Neural cell (in vitro differentiated cells): ENCODE data around the gene PRICKLE2. TPM values are rescaled to one million over a fixed set of nuclear protein-coding genes. Genes with fewer than 3 reads are reported as not detected.

Source experiments
- H2AFZ ChIP-seq: fragments of 200-600, 300-800 bp; sonication (generic), shearing (Covaris generic); 2 replicates; pipeline ENCODE4 v1.6.0; 2014; ENCODE audit warnings: low read depth, mild to moderate bottlenecking, antibody characterized with exemption, low read length, moderate library complexity
- H3F3A ChIP-seq: fragments of 200-600 bp; shearing (Covaris generic); 2 replicates; pipeline ENCODE4 v1.6.1; 2016; ENCODE audit warnings: mild to moderate bottlenecking, moderate library complexity, mixed read lengths, antibody characterized with exemption, low read length; ENCODE audit not compliant: insufficient read depth, poor library complexity, severe bottlenecking
- H3K27ac ChIP-seq: fragments of 200-600, 300-800 bp; sonication (generic), shearing (Covaris generic); 2 replicates; pipeline ENCODE4 v1.5.1; 2014; ENCODE audit warnings: mild to moderate bottlenecking, low read length, moderate library complexity
- H3K27me3 ChIP-seq: fragments of 300-800, 200-600 bp; sonication (generic), shearing (Covaris generic); 2 replicates; pipeline ENCODE4 v1.6.0; 2014; ENCODE audit warnings: mild to moderate bottlenecking, low read depth, low read length, moderate library complexity; ENCODE audit not compliant: insufficient read depth
- H3K36me3 ChIP-seq: fragments of 300-800, 200-600 bp; sonication (generic), shearing (Covaris generic); 2 replicates; pipeline ENCODE4 v1.5.1; 2014; ENCODE audit warnings: mild to moderate bottlenecking, antibody characterized with exemption, low read length, moderate library complexity; ENCODE audit not compliant: insufficient read depth
- H3K4me2 ChIP-seq: fragments of 300-800, 200-600 bp; sonication (generic), shearing (Covaris generic); 2 replicates; pipeline ENCODE4 v1.6.0; 2014; ENCODE audit warnings: mild to moderate bottlenecking, low read length
- H3K4me3 ChIP-seq: fragments of 300-800, 200-600 bp; sonication (generic), shearing (Covaris generic); 2 replicates; pipeline ENCODE4 v1.5.1; 2014; ENCODE audit warnings: mild to moderate bottlenecking, low read length, moderate library complexity
- H3K79me2 ChIP-seq: fragments of 200-600 bp; shearing (Covaris generic); replicated peaks from 2 replicates; pipeline ENCODE4 v1.6.0; 2014; ENCODE audit warnings: mild to moderate bottlenecking, low read length, moderate library complexity; ENCODE audit not compliant: insufficient read depth
- H3K9ac ChIP-seq: fragments of 300-800, 200-600 bp; sonication (generic), shearing (Covaris generic); 2 replicates; pipeline ENCODE4 v1.6.1; 2016; ENCODE audit warnings: mild to moderate bottlenecking, low read length, mixed read lengths
- H3K9me2 ChIP-seq: fragments of 200-600 bp; shearing (Covaris generic); 2 replicates; pipeline ENCODE4 v1.6.1; 2016; ENCODE audit warnings: mild to moderate bottlenecking, low read length, mixed read lengths; ENCODE audit not compliant: insufficient read depth
- H3K9me3 ChIP-seq: fragments of 200-600, 300-800 bp; sonication (generic), shearing (Covaris generic); 2 replicates; pipeline ENCODE4 v1.6.1; 2016; ENCODE audit warnings: mild to moderate bottlenecking, mixed run types, low read length, moderate library complexity, mixed read lengths
- H4K20me1 ChIP-seq: fragments of 200-600 bp; shearing (Covaris generic); 2 replicates; pipeline ENCODE4 v1.6.1; 2016; ENCODE audit warnings: mild to moderate bottlenecking, mixed run types; ENCODE audit not compliant: insufficient read depth
- CTCF ChIP-seq: fragments of 450-650 bp; IDR thresholded peaks from 2 replicates; pipeline ENCODE4 v1.5.1; 2014; ENCODE audit warnings: antibody characterized with exemption, mild to moderate bottlenecking, moderate library complexity; ENCODE audit not compliant: poor library complexity, severe bottlenecking
- EP300 ChIP-seq: fragments of 450-650 bp; conservative IDR thresholded peaks from 2 replicates; pipeline ENCODE4 v1.6.1; 2014; ENCODE audit warnings: antibody characterized with exemption, mild to moderate bottlenecking, moderate library complexity; ENCODE audit not compliant: poor library complexity, severe bottlenecking
- EZH2 ChIP-seq: fragments of 200-600, 300-800 bp; shearing (Covaris generic), sonication (generic); IDR thresholded peaks from 2 replicates; pipeline ENCODE4 v1.6.1; 2014; ENCODE audit warnings: antibody characterized with exemption, low read length, borderline replicate concordance, mild to moderate bottlenecking; ENCODE audit not compliant: insufficient read depth, poor library complexity, severe bottlenecking
- MXI1 ChIP-seq: fragments of 450-650 bp; conservative IDR thresholded peaks from 2 replicates; pipeline ENCODE4 v1.6.1; 2014; ENCODE audit warnings: antibody characterized with exemption, mild to moderate bottlenecking; ENCODE audit not compliant: poor library complexity, severe bottlenecking
- POLR2AphosphoS5 ChIP-seq: IDR thresholded peaks from 2 replicates; pipeline ENCODE4 v1.6.1; 2012
- RAD21 ChIP-seq: fragments of 450-650 bp; conservative IDR thresholded peaks from 2 replicates; pipeline ENCODE4 v1.6.1; 2014; ENCODE audit warnings: antibody characterized with exemption, mild to moderate bottlenecking, moderate library complexity
- REST ChIP-seq: IDR thresholded peaks from 2 replicates; pipeline ENCODE4 v1.6.1; 2012; ENCODE audit warnings: borderline replicate concordance
- SMC3 ChIP-seq: fragments of 450-650 bp; conservative IDR thresholded peaks from 2 replicates; pipeline ENCODE4 v1.6.1; 2014; ENCODE audit warnings: antibody characterized with exemption, mild to moderate bottlenecking, moderate library complexity; ENCODE audit not compliant: poor library complexity
- TAF1 ChIP-seq: IDR thresholded peaks from 2 replicates; pipeline ENCODE4 v1.6.1; 2012; ENCODE audit warnings: low read depth
- polyA plus RNA-seq: library from polyadenylated mRNA; depleted of rRNA; stranded (reverse); fragments of >200 nt; gene quantifications from 2 replicates; pipeline ENCODE4 v1.2.3, GENCODE V29; 2014

The PRICKLE2 gene
- polyA plus RNA-seq, 1 donor from 2014 or later, result 8.7 TPM

- Histone ChIP-seq H3F3A (no peaks in the 10 kb centered on the region), H3K36me3 (no peaks in the 10 kb centered on the region), H3K27ac (no peak overlapping the region), H3K9ac (no peak overlapping the region), H3K79me2 (no peaks in the 10 kb centered on the region), H2AFZ (no peak overlapping the region), H3K9me2 (no peaks in the 10 kb centered on the region), H4K20me1 (no peaks in the 10 kb centered on the region), H3K4me2 (no peak overlapping the region), H3K27me3 (peaks cover 12% of the 10 kb centered on the region), H3K9me3 (no peaks in the 10 kb centered on the region), H3K4me3 (no peak overlapping the region)
- TF ChIP-seq EP300, result no peak
- TF ChIP-seq POLR2AphosphoS5, result no peak
- no peak for TF ChIP-seq REST
- no peak for TF ChIP-seq TAF1
- no peak for TF ChIP-seq EZH2
- TF ChIP-seq CTCF, result no peak
- no peak for TF ChIP-seq MXI1
- TF ChIP-seq RAD21, result no peak
- no peak for TF ChIP-seq SMC3
Observed at GRCh38 chr3:64264501-64265109, 39.3 kb upstream of the PRICKLE2 start.

- no peak overlapping the region for H3K9ac ChIP-seq
- no peaks in the 10 kb centered on the region for H3K9me2 ChIP-seq
- no peak overlapping the region for H3K4me2 ChIP-seq
- no peaks in the 10 kb centered on the region for H3K36me3 ChIP-seq
- no peaks in the 10 kb centered on the region for H4K20me1 ChIP-seq
- H3K27me3 ChIP-seq, result peaks cover 7% of the 10 kb centered on the region
- no peaks in the 10 kb centered on the region for H3K79me2 ChIP-seq
- no peak overlapping the region for H3K4me3 ChIP-seq
- no peak for TF ChIP-seq EZH2
- no peak for TF ChIP-seq SMC3
- TF ChIP-seq TAF1, result no peak
- no peak for TF ChIP-seq RAD21
- no peak for TF ChIP-seq CTCF
- no peak for TF ChIP-seq EP300
- no peak for TF ChIP-seq REST
- TF ChIP-seq POLR2AphosphoS5, result no peak
- no peak for TF ChIP-seq MXI1
- H3F3A ChIP-seq, result no peaks in the 10 kb centered on the region
- no peak overlapping the region for H2AFZ ChIP-seq
- H3K9me3 ChIP-seq, result no peaks in the 10 kb centered on the region
- H3K27ac ChIP-seq, result no peak overlapping the region
Observed at GRCh38 chr3:64262574-64263114, 37.4 kb upstream of the PRICKLE2 start.
